AML-193 (cell line): ENCODE measurements around the gene ANAPC2.

Experiments used
- DNase-seq, 2 experiments: peaks; one replicate each; lab custom pipeline; 2025; lab: John Stamatoyannopoulos, UW

Gene ANAPC2

GRCh38 chr9:137227054-137227852 lies 38.9 kb upstream of the ANAPC2 start, which contains the start of gene RNF224:
RNF224 (plus strand) TSS chr9:137227502; CDS start chr9:137228336, 834 bp downstream.
- DNase-seq: peak; percentile 59 to 62

GRCh38 chr9:137226338-137227053 lies 38.1 kb upstream of the ANAPC2 start:
- no peak for DNase-seq

- DNase-seq: no peak
Observed at GRCh38 chr9:137225699-137226331, 37.5 kb upstream of the ANAPC2 start.

- DNase-seq: no peak
Observed at GRCh38 chr9:137224830-137225694, 36.7 kb upstream of the ANAPC2 start, which contains the start of gene CYSRT1. CYSRT1 (plus strand) TSS chr9:137225174; CDS start chr9:137225622, 448 bp downstream.

- peak; percentile 95 to 97 for DNase-seq
Observed at GRCh38 chr9:137223078-137223970, 35.0 kb upstream of the ANAPC2 start.

GRCh38 chr9:137222190-137223077 lies 34.1 kb upstream of the ANAPC2 start, which contains the start of gene RNF208:
RNF208 (minus strand) TSS chr9:137222240; CDS start chr9:137221212, 1,028 bp downstream.
- no peak for DNase-seq

GRCh38 chr9:137221506-137222111 lies 33.2 kb upstream of the ANAPC2 start:
- no peak for DNase-seq

GRCh38 chr9:137221095-137221505 lies 32.7 kb upstream of the ANAPC2 start:
- DNase-seq: no peak

GRCh38 chr9:137220317-137221094 lies 32.1 kb upstream of the ANAPC2 start:
- DNase-seq: no peak

- DNase-seq: no peak
Observed at GRCh38 chr9:137219757-137220316, 31.5 kb upstream of the ANAPC2 start.

- DNase-seq: no peak
Observed at GRCh38 chr9:137218754-137219271, 30.5 kb upstream of the ANAPC2 start.

- DNase-seq: no peak
Observed at GRCh38 chr9:137218212-137218753, 29.9 kb upstream of the ANAPC2 start.

- no peak for DNase-seq
Observed at GRCh38 chr9:137217276-137218211, 29.2 kb upstream of the ANAPC2 start.

GRCh38 chr9:137216188-137216965 lies 28.0 kb upstream of the ANAPC2 start:
- no peak for DNase-seq
